ENCODE results near the gene ARIH1. TPM values are rescaled to one million over a fixed set of nuclear protein-coding genes. Genes with fewer than 3 reads are reported as not detected.

Gene ARIH1
- total RNA-seq, 6 experiments from 2014 or later: 138 to 171 (median 159) TPM

- no peak for DNase-seq
- H3K4me3 Mint-ChIP-seq: no peak overlapping the region
- peaks cover 67% of the 10 kb centered on the region for H3K4me1 Mint-ChIP-seq (ENCODE audit: low read depth)
- TF ChIP-seq CTCF (IDR thresholded peaks at IDR 0.05): no peak
- no peaks in the 10 kb centered on the region for H3K9me3 Mint-ChIP-seq
- peaks cover 14% of the 10 kb centered on the region for H3K36me3 Mint-ChIP-seq (ENCODE audit: low read depth)
- no peak overlapping the region for H3K27ac Mint-ChIP-seq
- no peaks in the 10 kb centered on the region for H3K27me3 Mint-ChIP-seq (ENCODE audit: insufficient read depth)
Measured at GRCh38 chr15:72495007-72495406, 20.9 kb downstream of the ARIH1 start.

GRCh38 chr15:72496783-72497182 lies 22.7 kb downstream of the ARIH1 start:
- DNase-seq: no peak
- no peaks in the 10 kb centered on the region for H3K27me3 Mint-ChIP-seq (ENCODE audit: insufficient read depth)
- TF ChIP-seq CTCF (IDR thresholded peaks at IDR 0.05): no peak
- H3K4me1 Mint-ChIP-seq (ENCODE audit: low read depth): peaks cover 51% of the 10 kb centered on the region
- H3K27ac Mint-ChIP-seq: no peak overlapping the region
- no peak overlapping the region for H3K4me3 Mint-ChIP-seq
- no peaks in the 10 kb centered on the region for H3K9me3 Mint-ChIP-seq
- peaks cover 10% of the 10 kb centered on the region; the same call in 1 of the 2 replicates for H3K36me3 Mint-ChIP-seq (ENCODE audit: low read depth)

- H3K27me3 Mint-ChIP-seq (ENCODE audit: insufficient read depth): no peaks in the 10 kb centered on the region
- H3K4me1 Mint-ChIP-seq (ENCODE audit: low read depth): peaks cover 49% of the 10 kb centered on the region
- H3K27ac Mint-ChIP-seq: no peak overlapping the region
- TF ChIP-seq CTCF (IDR thresholded peaks at IDR 0.05): no peak
- peaks cover 10% of the 10 kb centered on the region; the same call in 1 of the 2 replicates for H3K36me3 Mint-ChIP-seq (ENCODE audit: low read depth)
- DNase-seq: no peak
- no peaks in the 10 kb centered on the region for H3K9me3 Mint-ChIP-seq
- H3K4me3 Mint-ChIP-seq: no peak overlapping the region
Measured at GRCh38 chr15:72497402-72497801, 23.3 kb downstream of the ARIH1 start.

GRCh38 chr15:72502220-72502809 lies 28.2 kb downstream of the ARIH1 start:
- H3K4me1 Mint-ChIP-seq (ENCODE audit: low read depth): peaks cover 22% of the 10 kb centered on the region
- no peak overlapping the region for H3K27ac Mint-ChIP-seq
- no peak for TF ChIP-seq CTCF (IDR thresholded peaks at IDR 0.05)
- no peaks in the 10 kb centered on the region for H3K9me3 Mint-ChIP-seq
- H3K36me3 Mint-ChIP-seq (ENCODE audit: low read depth): 0 out of 2 replicates have a peak, but pooled peaks cover 6% of the 10 kb centered on the region
- no peak for DNase-seq
- no peak overlapping the region for H3K4me3 Mint-ChIP-seq
- no peaks in the 10 kb centered on the region for H3K27me3 Mint-ChIP-seq (ENCODE audit: insufficient read depth)

GRCh38 chr15:72503147-72503546 lies 29.0 kb downstream of the ARIH1 start:
- Mint-ChIP-seq H3K4me3 (no peak overlapping the region), H3K9me3 (no peaks in the 10 kb centered on the region), H3K27ac (no peak overlapping the region), H3K36me3 (ENCODE audit: low read depth) (0 out of 2 replicates have a peak, but pooled peaks cover 6% of the 10 kb centered on the region), H3K4me1 (ENCODE audit: low read depth) (peaks cover 14% of the 10 kb centered on the region), H3K27me3 (ENCODE audit: insufficient read depth) (no peaks in the 10 kb centered on the region)
- no peak for DNase-seq
- TF ChIP-seq CTCF (IDR thresholded peaks at IDR 0.05): no peak
